ENCODE data around the gene ARL3. TPM values are rescaled to one million over a fixed set of nuclear protein-coding genes. Genes with fewer than 3 reads are reported as not detected.
"Not testable (repeated sequence)": the region's sequence is repeated elsewhere in the genome, so short reads cannot be mapped to it uniquely, and the experiment has no call there.

ARL3 gene
- total and polyA plus RNA-seq, 7 donors = 2.8 to 6.5 (median 3.4) TPM

DNA sequence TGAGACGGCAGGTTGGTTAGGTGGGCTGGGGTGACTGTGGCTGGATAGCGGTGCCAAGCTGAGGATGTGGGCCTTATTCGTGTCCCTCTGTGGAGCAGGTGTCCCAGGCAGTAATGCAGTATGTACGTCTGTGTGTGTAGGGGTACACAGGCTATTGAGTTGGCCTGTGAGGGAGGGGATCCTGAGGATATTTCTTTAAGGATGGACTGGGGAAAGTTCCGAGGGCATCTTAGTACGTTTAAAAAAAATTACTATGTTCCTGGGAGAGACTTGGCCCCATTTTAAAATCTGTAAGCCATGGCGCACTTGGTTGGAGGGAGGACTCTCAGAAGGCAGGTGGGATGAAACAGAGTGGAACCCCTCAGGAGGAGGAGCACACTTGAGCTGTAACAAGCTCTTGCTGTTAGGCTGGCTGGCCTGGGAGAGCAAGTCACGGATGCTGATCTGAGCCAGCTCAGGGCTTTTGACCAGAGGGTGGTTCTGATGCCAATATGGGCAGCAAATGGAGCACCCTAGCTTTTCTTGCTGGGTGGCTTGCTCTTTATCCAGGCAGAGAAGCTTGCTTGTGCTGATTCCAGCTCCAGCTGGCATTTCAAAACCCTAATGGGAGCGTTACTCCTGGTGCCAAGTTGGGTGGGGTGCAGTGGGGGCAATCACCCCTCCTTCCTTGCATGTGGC lies 30.3 kb upstream of the ARL3 start:
- intact Hi-C loops (cut with DNase I) = loop anchor here (2.0 to 5.0 kb wide), 4 partner anchors 32 to 73 kb away; no protein-coding TSS in a partner anchor
- peaks cover 14% of the 10 kb centered on the region for H3K4me1 ChIP-seq

DNA sequence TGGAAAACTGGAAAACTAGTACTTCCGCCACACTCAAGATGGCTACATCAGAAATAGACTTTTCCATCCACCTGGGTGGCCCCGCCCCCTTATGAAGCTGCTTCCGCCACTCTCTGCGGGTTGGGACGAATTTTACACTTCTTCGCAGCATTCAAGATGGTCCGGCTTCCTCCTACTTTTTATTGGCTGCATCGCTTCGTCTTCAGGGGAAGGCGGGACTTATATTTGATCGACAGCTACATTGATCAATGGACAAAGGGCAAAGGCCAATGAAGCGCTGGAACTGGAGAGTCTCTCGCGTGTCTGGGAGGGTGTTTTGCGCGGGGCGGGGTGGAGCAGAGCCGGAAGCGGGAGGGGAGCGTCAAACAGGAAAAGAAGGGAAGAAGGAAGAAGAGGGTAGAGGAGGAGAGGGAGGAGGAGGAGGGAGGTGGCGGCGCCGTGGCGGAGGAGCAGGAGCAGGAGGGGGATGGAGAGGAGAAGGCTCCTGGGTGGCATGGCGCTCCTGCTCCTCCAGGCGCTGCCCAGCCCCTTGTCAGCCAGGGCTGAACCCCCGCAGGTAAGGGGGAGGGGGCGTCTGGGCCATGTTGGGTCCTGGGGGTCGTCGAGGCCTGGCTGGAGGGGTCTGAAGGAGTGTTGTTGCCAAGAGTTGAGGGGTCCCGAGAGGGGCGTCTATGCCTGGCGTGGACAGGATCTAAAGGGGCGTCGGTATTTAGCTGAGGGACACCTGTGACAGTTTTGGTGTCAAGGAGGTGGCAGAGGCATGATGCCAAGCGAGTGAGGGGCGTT lies 29.6 kb upstream of the ARL3 start, which contains the start of gene WBP1L:
Gene WBP1L (plus strand): TSS at position 361 of the 786 bp plus-strand sequence. CDS start 106 bp downstream, at position 467.
- Histone ChIP-seq H3K4me3 (peak within 1 kb of the TSS; percentile 96), H3K4me1 (peaks cover 14% of the 10 kb centered on the region), H3K27me3 (ENCODE audit: insufficient read depth in 3 of 3, low read length in 2 of 3) (no peaks in the 10 kb centered on the region), H3K9me3 (no peaks in the 10 kb centered on the region), H3K27ac (peak within 1 kb of the TSS; percentile 96), H3K36me3 (ENCODE audit: insufficient read depth in 1 of 2, low read depth in 1 of 2) (no peaks in the 10 kb centered on the region)
- TF ChIP-seq, protein P1, sequence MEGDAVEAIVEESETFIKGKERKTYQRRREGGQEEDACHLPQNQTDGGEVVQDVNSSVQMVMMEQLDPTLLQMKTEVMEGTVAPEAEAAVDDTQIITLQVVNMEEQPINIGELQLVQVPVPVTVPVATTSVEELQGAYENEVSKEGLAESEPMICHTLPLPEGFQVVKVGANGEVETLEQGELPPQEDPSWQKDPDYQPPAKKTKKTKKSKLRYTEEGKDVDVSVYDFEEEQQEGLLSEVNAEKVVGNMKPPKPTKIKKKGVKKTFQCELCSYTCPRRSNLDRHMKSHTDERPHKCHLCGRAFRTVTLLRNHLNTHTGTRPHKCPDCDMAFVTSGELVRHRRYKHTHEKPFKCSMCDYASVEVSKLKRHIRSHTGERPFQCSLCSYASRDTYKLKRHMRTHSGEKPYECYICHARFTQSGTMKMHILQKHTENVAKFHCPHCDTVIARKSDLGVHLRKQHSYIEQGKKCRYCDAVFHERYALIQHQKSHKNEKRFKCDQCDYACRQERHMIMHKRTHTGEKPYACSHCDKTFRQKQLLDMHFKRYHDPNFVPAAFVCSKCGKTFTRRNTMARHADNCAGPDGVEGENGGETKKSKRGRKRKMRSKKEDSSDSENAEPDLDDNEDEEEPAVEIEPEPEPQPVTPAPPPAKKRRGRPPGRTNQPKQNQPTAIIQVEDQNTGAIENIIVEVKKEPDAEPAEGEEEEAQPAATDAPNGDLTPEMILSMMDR (IDR thresholded peaks at IDR 0.05) = no peak
- peak; percentile 96 to 98 (median 96) for ATAC-seq
- intact Hi-C loops (cut with DNase I) = loop anchor here in 1 of 2 donors (2.0 to 5.0 kb wide), 3 partner anchors 33 to 74 kb away; no protein-coding TSS in a partner anchor
- DNase-seq = peak; percentile 95 to 97
- 0 to 2% (median 1%) methylated on average over 35 to 37 of the region's 37 CpGs for whole genome bisulfite sequencing, 3 donors

More for the DNA sequence above, 30.3 kb upstream of the ARL3 start:
- WGBS, 3 donors = 2 to 9% (median 5%) methylated on average over 9 of the region's 9 CpGs
- TF ChIP-seq, protein P1 (IDR thresholded peaks at IDR 0.05) = no peak
- Histone ChIP-seq H3K36me3 (ENCODE audit: insufficient read depth in 1 of 2, low read depth in 1 of 2) (no peaks in the 10 kb centered on the region), H3K4me3 (peak overlapping the region; percentile 96), H3K9me3 (no peaks in the 10 kb centered on the region), H3K27ac (peak overlapping the region; percentile 96), H3K27me3 (ENCODE audit: insufficient read depth in 3 of 3, low read length in 2 of 3) (no peaks in the 10 kb centered on the region)
- peak in 1 of 2 donors; percentile 66 for DNase-seq
- ATAC-seq = peak; percentile 15 to 54 (median 30)

DNA sequence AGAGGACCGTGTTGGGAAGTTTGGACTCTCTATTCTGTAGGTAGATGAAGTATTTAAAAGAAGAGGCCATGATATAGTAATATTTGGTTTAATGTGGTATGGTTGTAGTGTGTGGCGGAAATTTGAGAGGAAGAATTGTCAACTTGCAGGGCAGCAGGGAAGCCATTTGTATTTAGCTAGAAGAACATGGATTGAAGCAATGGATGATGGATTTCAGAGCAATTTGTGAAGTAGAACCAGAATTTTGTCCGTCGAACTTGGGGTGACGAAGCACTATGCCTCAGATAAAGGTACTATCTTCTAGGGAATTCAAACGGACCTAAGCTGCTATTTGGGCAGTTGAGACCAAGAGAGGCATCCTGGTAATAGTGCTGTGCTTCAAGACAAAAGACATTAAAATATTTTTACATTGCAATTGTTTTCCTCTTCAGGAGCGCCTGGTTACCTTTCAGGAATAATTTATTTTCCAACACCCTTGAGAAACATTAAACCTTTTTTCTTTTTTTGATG lies 28.9 kb upstream of the ARL3 start:
- DNase-seq (no peak), ATAC-seq (peak in 1 of 4 donors; percentile 0)
- Histone ChIP-seq H3K4me1 (peaks cover 14% of the 10 kb centered on the region), H3K9me3 (no peaks in the 10 kb centered on the region), H3K27me3 (ENCODE audit: insufficient read depth in 3 of 3, low read length in 2 of 3) (no peaks in the 10 kb centered on the region), H3K4me3 (peak overlapping the region; percentile 96), H3K36me3 (ENCODE audit: insufficient read depth in 1 of 2, low read depth in 1 of 2) (no peaks in the 10 kb centered on the region), H3K27ac (no peak overlapping the region)
- intact Hi-C loops (cut with DNase I) = loop anchor here in 1 of 2 donors (5.0 kb wide), 2 partner anchors 59 to 74 kb away; no protein-coding TSS in a partner anchor
- 33 to 36% (median 33%) methylated on average over 7 of the region's 7 CpGs for WGBS, 3 donors
- TF ChIP-seq, protein P1 (IDR thresholded peaks at IDR 0.05) = no peak

DNA sequence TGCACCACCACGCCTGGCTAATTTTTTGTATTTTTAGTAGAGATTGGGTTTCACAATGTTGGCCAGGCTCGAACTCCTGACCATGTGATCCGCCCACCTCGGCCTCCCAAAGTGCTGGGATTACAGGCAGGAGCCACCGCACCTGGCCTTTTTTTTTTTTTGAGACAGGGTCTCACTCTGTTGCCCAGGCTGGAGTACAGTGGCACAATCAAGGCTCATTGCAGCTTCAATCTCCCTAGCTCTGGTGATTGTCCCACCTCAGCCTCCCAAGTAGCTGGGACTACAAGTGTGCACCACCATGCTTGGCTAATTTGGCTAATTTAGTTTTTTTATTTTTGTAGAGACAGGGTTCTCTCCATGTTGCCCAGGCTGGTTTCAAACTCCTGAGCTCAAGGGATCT lies 28.1 kb upstream of the ARL3 start:
- WGBS, 3 donors = 80 to 82% (median 80%) methylated on average over 5 of the region's 5 CpGs
- not testable (repeated sequence) for ATAC-seq; H3K36me3 ChIP-seq (ENCODE audit: insufficient read depth in 1 of 2, low read depth in 1 of 2); H3K9me3 ChIP-seq; H3K27ac ChIP-seq; DNase-seq; H3K27me3 ChIP-seq (ENCODE audit: insufficient read depth in 3 of 3, low read length in 2 of 3); H3K4me3 ChIP-seq
- intact Hi-C loops (cut with DNase I) = loop anchor here in 1 of 2 donors (5.0 kb wide), 2 partner anchors 60 to 75 kb away; no protein-coding TSS in a partner anchor
- peaks cover 14% of the 10 kb centered on the region for H3K4me1 ChIP-seq
